GM23248 (cell line): ENCODE data around the gene STK24.

Experiments used
- EZH2 ChIP-seq: fragments of 200-600 bp; sonication (generic); IDR thresholded peaks from 2 replicates; pipeline ENCODE4 v1.6.1; 2018; ENCODE audit warnings: antibody characterized with exemption, mild to moderate bottlenecking; ENCODE audit not compliant: insufficient read depth, poor library complexity, severe bottlenecking
- EZH2phosphoT487 ChIP-seq: fragments of 200-600 bp; sonication (generic); IDR thresholded peaks from 2 replicates; pipeline ENCODE4 v1.6.1; 2018; ENCODE audit warnings: antibody characterized with exemption, moderate library complexity, mild to moderate bottlenecking, low read depth; ENCODE audit not compliant: insufficient read depth

DNA sequence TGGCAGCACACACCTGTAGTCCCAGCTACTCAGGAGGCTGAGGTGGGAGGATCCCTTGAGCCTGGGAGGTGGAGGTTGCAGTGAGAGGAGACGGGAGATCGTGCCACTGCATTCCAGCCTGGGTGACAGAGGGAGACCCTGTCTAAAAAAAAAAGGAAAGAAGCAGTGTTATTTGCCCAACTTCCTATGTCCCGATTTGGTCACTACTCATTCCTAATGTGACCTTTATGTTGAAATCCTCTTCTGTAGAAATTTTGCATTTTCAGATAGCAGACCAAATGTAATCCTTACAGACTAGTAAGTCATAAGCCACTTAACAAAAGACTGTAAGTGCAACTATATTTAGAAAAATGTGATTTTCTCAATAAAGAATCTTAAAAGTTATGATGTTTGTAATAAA lies 18.2 kb upstream of the STK24 start:
- no peak for TF ChIP-seq EZH2
- no peak for TF ChIP-seq EZH2phosphoT487
